GM18868 (cell line): ENCODE measurements around the gene SLC27A1.
"Not testable (repeated sequence)": the region's sequence is repeated elsewhere in the genome, so short reads cannot be mapped to it uniquely, and the experiment has no call there.

ENCODE experiments used
- ATAC-seq: cut with Tn5 transposase; IDR thresholded peaks from one replicate; pipeline ENCODE4 v1.9.1; 2021; ENCODE audit warnings: mild to moderate bottlenecking, moderate library complexity; ENCODE audit not compliant: unreplicated experiment

Gene SLC27A1

DNA sequence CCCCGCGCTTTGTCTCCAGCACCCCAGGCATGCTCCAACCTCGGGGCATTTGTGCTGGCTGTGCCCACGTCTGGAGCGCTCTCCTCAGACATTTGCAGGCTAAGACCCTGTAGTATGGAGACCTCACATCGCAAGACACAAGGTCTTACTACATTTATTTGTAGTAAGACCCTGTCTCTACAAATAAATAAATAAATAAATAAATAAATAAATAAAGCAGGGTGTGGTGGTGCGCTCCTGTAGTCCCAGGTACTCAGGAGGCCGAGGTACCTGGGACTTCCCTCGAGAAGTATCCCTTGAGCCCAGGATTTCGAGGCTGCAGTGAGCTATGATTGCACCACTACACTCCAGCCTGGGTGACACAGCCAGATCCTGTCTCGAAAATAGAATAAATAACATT, 14.2 kb upstream of the SLC27A1 start:
- ATAC-seq = no peak

DNA sequence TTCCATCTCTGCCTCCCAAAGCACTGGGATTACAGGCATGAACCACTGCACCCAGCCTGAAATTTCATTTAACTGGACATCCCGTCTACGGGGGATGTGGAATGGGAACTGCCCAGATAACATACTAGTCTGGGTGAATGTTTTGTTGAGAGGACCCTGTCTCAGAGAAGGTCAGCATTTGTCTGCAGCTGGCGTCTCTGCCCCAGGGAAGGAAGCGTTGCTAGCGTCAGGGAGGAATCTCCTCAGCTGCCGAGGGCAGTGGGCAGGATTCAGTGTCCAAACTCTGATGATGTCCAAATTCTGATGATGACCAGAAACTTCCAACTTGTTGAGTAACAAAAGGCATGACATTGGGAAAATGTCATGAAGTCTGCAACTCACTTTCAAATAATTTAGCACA, 12.7 kb upstream of the SLC27A1 start:
- ATAC-seq = no peak

DNA sequence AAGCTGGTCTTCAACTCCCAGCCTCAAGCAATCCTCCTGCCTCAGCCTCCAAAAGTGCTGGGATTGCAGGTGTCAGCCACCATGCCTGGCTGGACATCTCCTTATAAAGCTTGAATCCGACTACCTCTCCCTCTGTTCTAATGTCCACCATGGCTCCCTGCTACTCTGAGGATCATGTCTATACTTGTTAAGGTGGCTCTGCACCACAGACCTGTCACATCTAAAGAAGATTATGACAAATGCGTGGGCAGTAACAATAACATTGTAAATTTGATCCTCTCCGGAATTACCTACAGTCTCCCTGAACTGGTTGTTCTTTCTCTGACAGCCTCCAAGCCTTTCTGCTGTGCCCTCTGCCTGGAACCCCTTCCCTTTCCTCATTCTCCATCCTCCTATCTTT, 11.4 kb upstream of the SLC27A1 start:
- no peak for ATAC-seq

DNA sequence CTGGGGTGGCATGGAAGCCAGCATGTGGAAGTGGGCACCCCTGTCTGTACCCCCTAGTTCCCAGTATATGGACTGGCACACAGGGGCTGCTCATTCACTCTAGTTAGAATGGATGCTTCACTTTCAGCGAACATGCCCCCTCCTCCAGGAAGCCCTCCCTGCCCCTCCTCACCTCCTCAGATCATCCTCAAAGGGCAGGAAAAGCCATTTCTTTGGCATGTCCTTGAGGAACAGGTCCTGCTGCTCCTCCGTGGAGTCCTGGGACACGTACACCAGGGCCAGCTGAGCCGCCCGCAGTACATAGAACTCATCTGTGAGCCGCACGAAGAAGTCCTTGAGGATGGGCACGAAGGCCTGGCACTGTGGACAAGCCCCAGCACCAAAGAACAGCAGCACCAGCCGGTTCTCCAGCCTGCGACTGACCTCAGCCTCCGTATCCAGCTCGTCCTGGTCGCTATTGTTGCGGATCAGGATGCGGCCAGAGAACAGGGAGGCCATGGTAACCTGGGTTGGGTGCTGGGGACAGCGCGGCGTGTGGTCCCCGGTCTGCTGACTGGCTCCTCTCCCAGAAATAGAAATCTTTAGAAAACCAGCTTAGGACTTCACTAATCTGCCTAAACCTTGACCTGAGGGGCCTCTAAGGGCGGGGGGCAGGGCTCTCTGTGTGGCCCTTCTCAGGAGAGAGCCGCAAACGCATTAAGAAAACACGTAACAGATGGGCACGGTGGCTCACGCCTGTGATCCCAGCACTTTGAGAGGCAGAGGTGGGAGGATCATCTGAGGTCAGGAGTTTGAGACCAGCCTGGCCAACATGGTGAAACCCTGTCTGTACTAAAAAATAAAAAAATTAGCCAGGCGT, 9.7 kb upstream of the SLC27A1 start, which contains the start of gene NXNL1:
TSS of gene NXNL1 (minus strand) at position 555 of the 859 bp plus-strand sequence. CDS start at position 498, 57 bp downstream.
- no peak for ATAC-seq

DNA sequence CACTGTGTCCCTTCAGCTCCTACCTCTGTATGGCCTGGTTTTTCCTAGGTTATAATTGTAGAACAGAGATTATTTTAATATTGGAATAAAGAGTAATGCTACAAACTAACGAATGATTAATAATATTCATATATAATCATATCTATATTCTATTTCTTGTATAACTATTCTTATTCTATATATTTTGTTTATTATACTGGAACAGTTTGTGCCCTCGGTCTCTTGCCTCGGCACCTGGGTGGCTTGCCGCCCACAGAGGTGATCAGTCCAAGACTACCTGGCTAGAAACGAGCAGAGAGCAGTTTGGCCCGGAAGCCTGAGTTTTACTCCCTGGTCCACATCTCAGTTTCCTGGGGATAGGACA, 3.9 kb upstream of the SLC27A1 start:
- ATAC-seq = no peak

DNA sequence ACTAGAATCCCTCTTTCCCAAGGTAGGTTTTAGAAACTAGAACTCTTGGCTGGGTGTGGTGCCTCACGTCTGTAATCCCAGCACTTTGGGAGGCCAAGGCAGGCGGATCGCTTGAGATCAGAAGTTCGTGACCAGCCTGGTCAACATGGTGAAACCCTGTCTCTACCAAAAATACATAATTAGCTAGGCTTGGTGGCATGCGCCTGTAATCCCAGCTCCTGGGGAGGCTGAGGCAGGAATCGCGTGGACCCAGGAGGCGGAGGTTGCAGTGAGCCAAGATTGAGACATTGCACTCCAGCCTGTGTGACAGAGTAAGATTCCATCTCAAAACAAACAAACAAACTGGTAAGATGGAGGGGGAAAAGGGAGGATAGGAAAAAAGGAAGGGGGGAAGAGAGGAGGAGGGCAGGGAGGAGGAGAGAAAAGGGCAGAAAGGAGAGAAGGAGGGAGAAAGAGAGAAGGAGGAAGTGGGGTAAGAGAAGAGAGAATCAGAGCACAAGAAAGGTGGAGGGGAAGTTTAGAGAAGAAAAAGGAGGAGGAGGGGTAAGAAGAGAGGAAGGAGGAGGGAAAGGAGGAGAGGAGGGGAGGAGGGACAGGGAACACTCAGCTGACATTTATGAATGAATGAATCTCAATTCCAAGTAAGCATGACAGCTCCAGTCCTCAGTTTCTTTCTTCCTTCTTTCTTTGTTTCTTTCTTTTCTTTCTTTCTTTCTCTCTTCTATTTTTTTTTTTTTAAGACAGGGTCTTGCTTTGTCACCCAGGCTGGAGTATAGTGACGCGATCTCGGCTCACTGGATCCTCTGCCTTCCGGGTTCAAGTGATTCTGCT, 2.6 kb upstream of the SLC27A1 start:
- ATAC-seq = no peak

DNA sequence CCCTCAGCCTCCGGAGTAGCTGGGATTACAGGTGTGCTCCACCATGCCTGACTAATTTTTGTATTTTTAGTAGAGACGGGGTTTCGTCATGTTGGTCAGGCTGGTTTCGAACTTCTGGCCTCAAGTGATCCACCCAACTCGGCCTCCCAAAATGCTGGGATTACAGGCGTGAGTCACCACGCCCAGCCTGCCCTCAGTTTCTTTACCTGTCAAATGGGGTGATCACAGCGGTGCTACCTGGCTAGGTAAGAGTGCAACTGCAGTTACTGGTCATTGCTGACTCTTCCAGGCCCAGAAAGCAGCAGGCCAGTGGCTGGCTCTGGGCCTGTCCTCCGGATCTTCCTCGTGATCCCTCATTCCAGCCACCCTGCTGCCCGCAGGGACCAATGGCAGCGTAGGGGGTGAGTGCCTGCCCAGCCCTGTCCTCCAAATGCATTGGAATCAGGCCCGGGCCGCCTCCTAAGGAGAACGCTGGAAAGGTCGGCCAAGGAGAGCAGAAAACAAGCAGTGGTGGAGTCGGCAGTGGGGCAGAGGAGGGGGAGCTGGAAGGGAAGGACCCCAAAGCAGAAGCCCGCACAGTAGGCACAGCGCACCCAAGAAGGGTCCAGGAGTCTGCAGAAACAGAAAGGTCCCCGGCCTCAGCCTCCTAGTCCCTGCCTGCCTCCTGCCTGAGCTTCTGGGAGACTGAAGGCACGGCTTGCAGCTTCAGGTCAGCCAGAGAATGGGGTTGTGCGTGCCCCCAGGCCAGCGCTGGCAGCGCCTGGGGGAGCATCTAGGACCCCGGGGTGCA, 1.8 kb upstream of the SLC27A1 start:
- no peak for ATAC-seq

DNA sequence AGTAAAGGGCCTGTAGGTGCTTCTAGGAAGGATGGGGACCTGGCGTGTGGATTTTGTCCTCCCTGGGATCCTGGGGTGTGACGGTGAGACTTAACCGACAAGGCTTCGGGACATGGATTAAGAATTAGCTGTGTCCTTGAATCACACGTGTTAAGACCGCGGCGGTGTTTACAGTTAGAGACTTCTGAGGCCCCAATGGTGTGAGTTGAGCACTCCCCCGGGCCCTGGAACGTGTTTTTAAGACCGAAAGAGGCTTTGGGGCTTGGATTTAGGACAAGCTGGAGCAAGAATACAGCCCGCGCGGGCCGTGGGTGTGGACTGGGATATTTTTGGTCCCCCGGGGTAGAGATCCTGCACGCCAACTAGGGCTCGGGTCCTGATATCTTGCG, 1.2 kb upstream of the SLC27A1 start:
- no peak for ATAC-seq

DNA sequence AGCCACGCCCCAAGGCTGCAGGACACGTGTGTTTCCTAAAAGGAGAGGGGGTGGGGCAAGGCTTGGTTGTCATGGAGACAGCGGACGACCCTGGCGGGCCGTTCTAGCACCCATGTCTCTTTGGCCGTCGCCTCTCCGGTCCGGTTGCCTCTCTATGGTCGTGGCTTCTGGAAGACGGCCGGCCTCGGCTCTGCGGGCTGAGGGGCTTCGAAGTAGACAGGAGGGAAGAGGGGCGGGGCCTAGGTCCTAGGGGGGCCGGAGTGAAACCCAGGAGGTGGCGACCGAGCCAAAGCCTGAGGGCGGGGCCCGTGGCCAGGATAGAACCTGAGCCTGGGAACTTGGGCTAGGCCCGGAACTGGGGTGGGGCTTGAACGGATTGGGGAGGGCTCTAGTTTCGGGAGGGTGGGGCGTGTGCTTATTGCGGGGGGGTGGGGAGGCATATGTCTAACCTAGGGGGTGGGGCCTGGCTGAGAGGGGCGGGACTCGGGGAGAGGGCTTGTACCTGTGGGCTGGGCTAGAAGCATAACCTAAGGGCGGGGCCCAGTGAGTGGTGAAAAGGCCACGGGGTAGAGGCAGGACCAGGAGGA, 750 bp upstream of the SLC27A1 start:
- peak; percentile 57 for ATAC-seq

DNA sequence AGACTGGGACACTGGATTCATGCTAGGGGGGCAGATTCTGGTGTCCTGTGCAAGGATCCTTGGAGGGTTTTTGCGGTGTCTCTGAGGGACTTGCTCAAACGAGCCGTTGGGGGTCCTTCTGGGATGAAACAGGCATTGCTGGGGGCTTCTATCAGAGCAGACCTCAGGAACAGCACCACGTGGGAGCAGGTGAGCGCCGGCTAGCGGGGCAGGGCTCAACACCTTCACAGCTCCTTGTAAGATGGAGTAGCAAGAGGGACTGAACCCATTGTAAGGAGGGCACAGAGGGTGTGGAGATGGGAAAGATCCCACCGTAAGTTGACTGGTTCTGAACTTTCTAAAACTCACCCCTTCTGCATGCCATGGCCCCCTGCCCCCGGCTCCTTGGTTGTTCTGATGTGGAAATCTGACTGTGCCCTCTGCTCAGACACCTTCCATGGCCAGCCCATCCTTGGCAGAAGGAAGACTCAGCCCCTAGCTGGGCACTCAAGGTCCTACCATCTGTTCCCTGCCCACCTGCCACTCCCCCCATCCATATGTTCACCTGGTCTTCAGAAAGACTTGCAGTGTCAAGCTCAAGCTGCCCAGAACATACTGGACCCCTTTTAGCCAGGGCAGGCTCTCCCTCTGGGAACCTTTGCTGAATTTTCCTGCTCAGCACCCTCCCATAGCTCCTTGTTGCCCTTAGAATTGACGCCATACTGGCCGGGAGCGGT, 1.2 kb downstream of the SLC27A1 start:
- no peak for ATAC-seq

DNA sequence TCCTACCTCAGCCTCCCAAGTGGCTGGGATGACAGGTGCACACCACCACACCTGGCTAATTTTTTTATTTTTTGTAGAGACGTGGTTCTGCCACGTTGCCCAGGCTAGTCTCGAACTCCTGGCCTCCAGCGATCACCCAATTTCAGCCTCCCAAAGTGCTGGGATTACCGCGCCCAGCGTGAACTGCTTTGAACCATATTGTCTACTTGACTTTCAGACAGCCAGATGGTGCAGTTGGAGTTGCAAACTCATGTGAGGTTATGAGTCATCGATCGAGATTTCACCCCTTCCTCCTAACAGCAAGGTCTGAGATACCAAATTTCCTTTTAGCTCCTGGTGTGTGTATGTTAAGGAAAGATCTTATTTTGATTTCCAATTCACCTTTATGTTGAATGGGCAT, 2.7 kb downstream of the SLC27A1 start:
- no peak for ATAC-seq

DNA sequence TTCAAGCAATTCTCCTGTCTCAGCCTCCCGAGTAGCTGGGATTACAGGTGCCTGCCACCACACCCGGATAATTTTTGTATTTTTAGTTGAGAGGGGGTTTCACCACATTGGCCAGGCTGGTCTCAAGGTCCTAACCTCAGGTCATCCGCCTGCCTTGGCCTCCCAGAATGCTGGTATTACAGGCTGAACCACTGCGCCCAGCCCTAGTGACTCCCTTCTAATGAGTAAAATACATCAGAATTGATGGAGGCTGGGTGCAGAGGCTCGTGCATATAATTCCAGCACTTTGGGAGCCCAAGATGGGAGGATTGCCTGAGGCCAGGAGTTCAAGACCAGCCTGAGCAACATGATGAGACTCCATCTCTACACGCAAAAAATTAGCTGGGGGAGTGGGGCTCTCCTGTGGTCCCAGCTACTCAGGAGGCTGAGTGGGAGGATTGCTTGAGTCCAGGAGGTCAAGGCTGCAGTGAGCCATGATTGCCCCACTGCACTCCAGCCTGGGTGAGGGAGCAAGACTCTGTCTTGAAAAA, 4.8 kb downstream of the SLC27A1 start:
- ATAC-seq = not testable (repeated sequence)

DNA sequence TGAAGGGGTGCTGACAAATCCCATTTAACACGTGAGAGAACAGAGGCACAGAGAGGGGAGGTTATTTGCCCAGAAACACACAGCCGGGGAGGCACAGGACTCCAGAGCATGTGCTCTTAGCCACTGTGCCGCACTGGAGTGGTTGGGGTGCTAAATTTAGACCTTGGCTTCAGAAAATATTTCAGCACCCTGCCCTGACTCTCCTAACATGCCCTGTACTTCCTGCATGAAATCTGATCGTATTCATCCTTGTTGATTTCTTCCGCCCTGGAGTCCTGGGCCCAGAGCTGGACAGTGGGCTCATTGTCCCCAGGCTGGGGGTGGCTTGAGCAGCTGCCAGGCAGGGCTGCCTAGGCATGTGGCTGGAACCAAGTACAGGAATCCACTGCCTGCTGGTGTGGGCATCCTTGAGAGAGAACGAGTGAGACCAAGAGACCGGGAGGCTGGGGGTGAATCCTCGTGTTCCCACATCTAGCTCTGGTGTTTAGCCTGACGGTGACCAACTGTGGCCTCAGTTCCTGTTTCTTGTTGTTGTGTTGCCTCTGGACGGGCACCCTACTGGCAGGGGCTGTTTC, 5.3 kb downstream of the SLC27A1 start:
- ATAC-seq = no peak

DNA sequence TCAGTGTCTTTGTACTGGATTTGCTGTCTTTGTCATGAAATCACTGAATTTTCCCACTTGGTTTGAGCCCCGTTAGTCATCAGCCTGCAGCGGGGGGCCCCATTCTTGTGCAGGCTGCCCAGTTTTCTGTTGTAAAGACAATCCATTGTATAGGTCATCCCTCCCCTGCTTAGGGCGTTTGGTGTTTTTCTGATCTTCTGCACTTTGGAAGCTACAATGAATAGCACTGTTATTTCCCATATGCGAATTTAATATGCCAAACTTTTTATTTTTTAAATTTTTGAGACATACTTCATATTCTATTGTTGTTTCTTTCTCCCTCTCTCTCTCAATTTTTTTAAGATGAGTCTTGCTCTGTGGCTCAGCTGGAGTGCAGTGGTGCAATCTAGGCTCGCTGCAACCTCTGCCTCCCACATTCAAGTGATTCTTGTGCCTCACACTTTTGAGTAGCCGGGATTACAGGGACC, 9.0 kb downstream of the SLC27A1 start:
- ATAC-seq = no peak

DNA sequence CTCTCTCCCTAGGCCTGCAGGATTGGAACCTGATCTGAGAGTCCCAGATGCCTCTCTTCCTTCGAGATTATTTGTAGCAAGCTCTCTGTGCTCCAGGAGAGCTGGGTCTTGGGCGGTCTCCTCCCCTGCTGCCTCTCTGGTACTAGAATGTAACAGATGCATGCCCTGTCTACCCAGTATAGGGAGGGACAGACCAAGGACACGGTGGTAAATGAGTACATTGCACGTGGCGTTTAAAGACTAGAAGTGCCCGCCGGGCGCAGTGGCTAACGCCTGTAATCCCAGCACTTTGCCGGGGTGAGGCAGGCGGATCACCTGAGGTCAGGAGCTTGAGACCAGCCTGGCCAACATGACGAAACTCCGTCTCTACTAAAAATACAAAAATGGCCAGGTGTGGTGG, 11.7 kb downstream of the SLC27A1 start:
- no peak for ATAC-seq

DNA sequence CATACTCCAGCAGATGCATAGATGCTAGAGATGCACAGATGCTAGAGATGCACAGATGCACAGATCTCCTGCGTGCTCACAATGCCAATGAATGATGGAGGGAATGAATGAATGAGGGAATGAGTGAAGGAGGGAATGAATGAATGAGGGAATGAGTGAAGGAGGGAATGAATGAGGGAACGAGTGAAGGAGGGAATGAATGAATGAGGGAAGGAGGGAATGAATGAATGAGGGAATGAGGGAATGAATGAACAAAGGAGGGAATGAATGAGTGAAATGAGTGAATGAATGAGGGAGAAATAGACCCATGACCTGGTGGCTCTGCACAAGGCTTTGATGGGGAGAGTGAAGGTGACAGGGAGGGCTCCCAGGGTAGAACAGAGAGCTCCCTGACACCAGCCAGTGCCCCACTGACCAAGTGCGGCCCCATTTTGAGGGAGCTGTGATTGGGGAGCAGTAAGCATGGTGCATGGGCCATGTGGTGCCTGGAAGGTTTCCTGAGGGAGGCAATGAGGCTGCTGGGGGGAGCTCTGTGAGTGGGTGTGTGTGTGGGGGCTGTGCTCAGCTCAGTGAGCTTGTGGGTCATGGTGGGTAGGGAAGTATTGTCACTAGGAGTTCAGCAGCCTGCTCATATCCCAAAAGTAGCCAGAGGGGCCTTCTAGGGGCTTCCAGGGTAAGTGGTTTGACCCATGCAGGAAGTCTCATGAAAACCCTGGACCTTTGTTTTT, 12.7 kb downstream of the SLC27A1 start:
- no peak for ATAC-seq

DNA sequence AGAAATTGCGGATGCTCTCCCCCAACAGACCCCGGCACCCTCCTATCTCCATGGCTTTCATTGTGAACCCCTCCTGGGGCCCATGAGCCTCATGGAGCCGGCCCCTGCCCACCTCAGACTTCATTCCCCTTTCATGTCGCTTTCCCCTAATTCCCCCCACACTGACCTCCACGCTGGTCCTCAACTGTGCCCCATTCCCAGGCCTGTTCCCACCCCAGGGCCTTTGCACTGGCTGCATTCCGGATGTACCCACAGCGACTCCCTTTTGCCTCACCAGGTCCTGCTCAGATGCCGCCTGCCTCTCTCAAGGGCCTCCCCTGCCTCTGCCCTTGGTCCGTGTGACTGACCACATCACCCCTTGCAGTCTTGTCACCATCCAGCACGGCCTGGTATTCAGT, 13.3 kb downstream of the SLC27A1 start:
- ATAC-seq = no peak

DNA sequence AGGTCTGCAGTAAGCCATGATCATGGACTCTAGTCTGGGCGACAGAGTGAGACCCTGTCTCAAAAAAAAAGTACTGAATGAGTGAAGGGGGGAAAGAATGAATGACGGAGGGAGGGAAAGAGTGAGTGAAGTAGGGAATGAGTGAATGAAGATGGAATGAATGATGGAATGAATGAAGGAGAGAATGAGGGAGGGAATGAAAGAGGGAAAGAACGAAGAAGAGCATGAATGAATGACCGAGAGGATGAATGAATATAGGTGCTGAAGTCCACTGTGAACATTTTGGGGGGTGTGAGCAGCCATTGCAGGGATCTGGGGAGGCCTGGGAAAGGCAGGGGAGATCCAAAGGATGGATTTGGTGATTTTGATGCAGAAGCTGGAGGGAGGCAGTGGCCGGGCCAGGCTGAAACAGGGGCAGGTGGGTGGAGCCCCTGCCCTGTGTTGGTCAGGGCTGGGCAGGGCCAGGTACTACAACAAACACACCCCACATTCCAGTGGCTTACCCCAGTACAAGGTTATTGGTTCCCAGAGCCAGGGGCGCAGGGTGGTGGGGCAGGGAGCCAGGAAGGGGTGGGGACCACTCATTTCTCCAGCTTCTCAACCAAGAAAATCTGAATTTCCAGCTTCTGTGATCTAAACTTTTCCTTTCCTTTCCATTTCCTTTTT, 14.3 kb downstream of the SLC27A1 start:
- no peak for ATAC-seq
